ENCODE data around the gene CENPN. TPM values are rescaled to one million over a fixed set of nuclear protein-coding genes. Genes with fewer than 3 reads are reported as not detected.

Gene CENPN
- total RNA-seq, 1 donor from 2014 or later, result 27.4 TPM

DNA sequence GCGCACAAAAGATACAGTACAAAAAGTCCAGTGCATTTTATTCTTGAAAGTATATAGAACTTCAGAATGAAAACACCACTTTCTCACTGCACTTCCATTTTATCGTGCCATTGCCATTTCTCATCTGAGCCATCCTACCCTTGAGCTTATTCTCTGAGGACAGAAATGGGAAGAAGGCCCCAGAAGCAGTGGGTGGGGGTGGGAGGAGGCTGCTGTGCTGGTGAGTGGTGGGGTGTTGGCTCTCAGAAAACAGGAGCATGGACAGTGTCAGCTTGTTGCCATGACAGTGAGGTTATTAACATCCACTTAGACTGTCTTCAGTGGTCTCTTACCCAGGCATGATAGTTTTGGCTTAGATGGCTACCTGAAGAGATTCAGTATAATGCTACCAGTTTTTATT lies 33.1 kb downstream of the CENPN start:
- Mint-ChIP-seq H3K4me3 (ENCODE audit: low read depth) (no peak overlapping the region), H3K36me3 (ENCODE audit: insufficient read depth) (peaks cover 31% of the 10 kb centered on the region), H3K9me3 (ENCODE audit: low read depth) (no peaks in the 10 kb centered on the region), H3K27me3 (no peaks in the 10 kb centered on the region), H3K27ac (peak overlapping the region; percentile 36), H3K4me1 (ENCODE audit: low read depth) (peaks cover 18% of the 10 kb centered on the region)
- TF ChIP-seq, protein P1, sequence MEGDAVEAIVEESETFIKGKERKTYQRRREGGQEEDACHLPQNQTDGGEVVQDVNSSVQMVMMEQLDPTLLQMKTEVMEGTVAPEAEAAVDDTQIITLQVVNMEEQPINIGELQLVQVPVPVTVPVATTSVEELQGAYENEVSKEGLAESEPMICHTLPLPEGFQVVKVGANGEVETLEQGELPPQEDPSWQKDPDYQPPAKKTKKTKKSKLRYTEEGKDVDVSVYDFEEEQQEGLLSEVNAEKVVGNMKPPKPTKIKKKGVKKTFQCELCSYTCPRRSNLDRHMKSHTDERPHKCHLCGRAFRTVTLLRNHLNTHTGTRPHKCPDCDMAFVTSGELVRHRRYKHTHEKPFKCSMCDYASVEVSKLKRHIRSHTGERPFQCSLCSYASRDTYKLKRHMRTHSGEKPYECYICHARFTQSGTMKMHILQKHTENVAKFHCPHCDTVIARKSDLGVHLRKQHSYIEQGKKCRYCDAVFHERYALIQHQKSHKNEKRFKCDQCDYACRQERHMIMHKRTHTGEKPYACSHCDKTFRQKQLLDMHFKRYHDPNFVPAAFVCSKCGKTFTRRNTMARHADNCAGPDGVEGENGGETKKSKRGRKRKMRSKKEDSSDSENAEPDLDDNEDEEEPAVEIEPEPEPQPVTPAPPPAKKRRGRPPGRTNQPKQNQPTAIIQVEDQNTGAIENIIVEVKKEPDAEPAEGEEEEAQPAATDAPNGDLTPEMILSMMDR (IDR thresholded peaks at IDR 0.05; ENCODE audit: unreplicated experiment), result no peak
- no peak for DNase-seq (ENCODE audit: low spot score, unreplicated experiment)

GRCh38 chr16:81040842-81041241 lies 33.8 kb downstream of the CENPN start:
- DNase-seq (ENCODE audit: low spot score, unreplicated experiment), result no peak
- Mint-ChIP-seq H3K36me3 (ENCODE audit: insufficient read depth) (peaks cover 34% of the 10 kb centered on the region), H3K27ac (no peak overlapping the region), H3K27me3 (no peaks in the 10 kb centered on the region), H3K9me3 (ENCODE audit: low read depth) (no peaks in the 10 kb centered on the region), H3K4me3 (ENCODE audit: low read depth) (no peak overlapping the region), H3K4me1 (ENCODE audit: low read depth) (peaks cover 15% of the 10 kb centered on the region)
- TF ChIP-seq, protein P1 (IDR thresholded peaks at IDR 0.05; ENCODE audit: unreplicated experiment), result no peak

- Mint-ChIP-seq H3K36me3 (ENCODE audit: insufficient read depth) (peaks cover 34% of the 10 kb centered on the region), H3K9me3 (ENCODE audit: low read depth) (no peaks in the 10 kb centered on the region), H3K27me3 (no peaks in the 10 kb centered on the region), H3K27ac (no peak overlapping the region), H3K4me1 (ENCODE audit: low read depth) (peaks cover 12% of the 10 kb centered on the region), H3K4me3 (ENCODE audit: low read depth) (no peak overlapping the region)
- DNase-seq (ENCODE audit: low spot score, unreplicated experiment), result no peak
- TF ChIP-seq, protein P1 (IDR thresholded peaks at IDR 0.05; ENCODE audit: unreplicated experiment), result no peak
Measured at GRCh38 chr16:81041696-81042095, 34.7 kb downstream of the CENPN start.

GRCh38 chr16:81042821-81043220 lies 35.8 kb downstream of the CENPN start:
- Mint-ChIP-seq H3K9me3 (ENCODE audit: low read depth) (no peaks in the 10 kb centered on the region), H3K36me3 (ENCODE audit: insufficient read depth) (peaks cover 32% of the 10 kb centered on the region), H3K4me1 (ENCODE audit: low read depth) (peaks cover 4% of the 10 kb centered on the region), H3K27me3 (no peaks in the 10 kb centered on the region), H3K4me3 (ENCODE audit: low read depth) (no peak overlapping the region), H3K27ac (no peak overlapping the region)
- TF ChIP-seq, protein P1 (IDR thresholded peaks at IDR 0.05; ENCODE audit: unreplicated experiment), result no peak
- DNase-seq (ENCODE audit: low spot score, unreplicated experiment), result no peak

GRCh38 chr16:81053761-81054160 lies 46.7 kb downstream of the CENPN start:
- Mint-ChIP-seq H3K27me3 (no peaks in the 10 kb centered on the region), H3K9me3 (ENCODE audit: low read depth) (peaks cover 11% of the 10 kb centered on the region), H3K4me1 (ENCODE audit: low read depth) (no peaks in the 10 kb centered on the region), H3K27ac (no peak overlapping the region), H3K4me3 (ENCODE audit: low read depth) (no peak overlapping the region), H3K36me3 (ENCODE audit: insufficient read depth) (peaks cover 9% of the 10 kb centered on the region)
- TF ChIP-seq, protein P1 (IDR thresholded peaks at IDR 0.05; ENCODE audit: unreplicated experiment), result no peak
- DNase-seq (ENCODE audit: low spot score, unreplicated experiment), result no peak
